OCI-LY3 (cell line): ENCODE data around the gene ARID3A.

Experiments used
- H2AFZ ChIP-seq: fragments of 200-600, 300-600 bp; shearing (Covaris generic); 2 replicates; pipeline ENCODE4 v1.6.0; 2014; ENCODE audit warnings: antibody characterized with exemption, low read depth, low read length
- H3K27ac ChIP-seq: fragments of 200-600, 300-600 bp; sonication (generic); 2 replicates; pipeline ENCODE4 v1.5.1; 2014; ENCODE audit warnings: mild to moderate bottlenecking, low read length, moderate library complexity, mixed read lengths
- H3K27me3 ChIP-seq: fragments of 200-600, 300-600 bp; sonication (generic); 2 replicates; pipeline ENCODE4 v1.6.1; 2014; ENCODE audit warnings: low read depth, low read length, mixed read lengths
- H3K36me3 ChIP-seq: fragments of 200-600, 300-600 bp; sonication (generic); replicated peaks from 2 replicates; pipeline ENCODE3; 2014; ENCODE audit warnings: low read depth, low read length, mixed read lengths
- H3K4me1 ChIP-seq: fragments of 300-600, 200-600 bp; sonication (generic); 2 replicates; pipeline ENCODE4 v1.6.1; 2014; ENCODE audit warnings: low read length, mixed read lengths
- H3K4me2 ChIP-seq: fragments of 200-600, 300-600 bp; sonication (generic); 2 replicates; pipeline ENCODE4 v1.6.1; 2014; ENCODE audit warnings: low read length, mixed read lengths
- H3K4me3 ChIP-seq: fragments of 300-600, 200-600 bp; sonication (generic); 2 replicates; pipeline ENCODE4 v1.5.1; 2014; ENCODE audit warnings: antibody characterized with exemption, mild to moderate bottlenecking, low read length, moderate library complexity
- H3K79me2 ChIP-seq: fragments of 300-600, 200-600 bp; shearing (Covaris generic); 2 replicates; pipeline ENCODE4 v1.6.1; 2014; ENCODE audit warnings: mild to moderate bottlenecking, low read length, mixed read lengths
- H3K9ac ChIP-seq: fragments of 300-600, 200-600 bp; shearing (Covaris generic); 2 replicates; pipeline ENCODE4 v1.6.0; 2014; ENCODE audit warnings: mild to moderate bottlenecking, low read length, moderate library complexity
- H3K9me3 ChIP-seq: fragments of 200-600, 300-600 bp; shearing (Covaris generic); 2 replicates; pipeline ENCODE4 v1.6.1; 2014; ENCODE audit warnings: low read length, mixed read lengths; ENCODE audit not compliant: insufficient read depth
- H4K20me1 ChIP-seq: fragments of 200-600, 300-600 bp; sonication (generic); 2 replicates; pipeline ENCODE4 v1.6.1; 2016; ENCODE audit warnings: low read length, mixed read lengths; ENCODE audit not compliant: insufficient read depth
- EZH2phosphoT487 ChIP-seq: fragments of 200-600 bp; shearing (Covaris generic); IDR thresholded peaks from 2 replicates; pipeline ENCODE4 v1.6.1; 2018; ENCODE audit warnings: antibody characterized with exemption, mixed run types, low read depth
- TF ChIP-seq, protein P1 (sequence below): fragments of 200-600, 300-600 bp; sonication (generic); IDR thresholded peaks from 2 replicates; pipeline ENCODE4 v1.5.1; 2014; ENCODE audit warnings: antibody characterized with exemption, low read length, low read depth

The ARID3A gene

DNA sequence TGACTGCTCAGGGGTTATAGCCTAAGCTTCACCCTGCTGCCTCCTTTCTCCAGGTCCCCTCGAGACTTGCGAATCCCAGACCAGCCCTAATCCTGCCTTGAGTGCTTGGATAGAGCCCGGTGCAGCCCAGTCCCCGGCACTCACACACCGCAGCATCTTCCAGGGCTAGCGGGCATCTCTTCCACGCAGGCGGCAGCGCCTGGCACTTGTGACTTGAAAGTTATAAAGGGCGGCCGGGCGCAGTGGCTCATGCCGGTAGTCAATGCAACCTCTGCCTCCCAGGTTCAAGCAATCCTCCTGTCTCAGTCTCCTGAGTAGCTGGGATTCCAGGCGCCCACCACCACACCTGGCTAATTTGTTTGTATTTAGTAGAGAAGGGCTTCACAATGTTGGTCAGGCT is 60.2 kb downstream of the ARID3A start:
- H3K27me3 ChIP-seq = no peaks in the 10 kb centered on the region
- H2AFZ ChIP-seq = no peak overlapping the region
- no peak overlapping the region for H3K27ac ChIP-seq
- no peak overlapping the region for H3K4me2 ChIP-seq
- no peaks in the 10 kb centered on the region for H4K20me1 ChIP-seq
- H3K9ac ChIP-seq = no peak overlapping the region
- H3K4me3 ChIP-seq = no peak overlapping the region
- H3K79me2 ChIP-seq = peaks cover 16% of the 10 kb centered on the region
- H3K36me3 ChIP-seq = peaks cover 24% of the 10 kb centered on the region
- H3K9me3 ChIP-seq = no peaks in the 10 kb centered on the region
- TF ChIP-seq EZH2phosphoT487 = no peak
- TF ChIP-seq, protein P1, sequence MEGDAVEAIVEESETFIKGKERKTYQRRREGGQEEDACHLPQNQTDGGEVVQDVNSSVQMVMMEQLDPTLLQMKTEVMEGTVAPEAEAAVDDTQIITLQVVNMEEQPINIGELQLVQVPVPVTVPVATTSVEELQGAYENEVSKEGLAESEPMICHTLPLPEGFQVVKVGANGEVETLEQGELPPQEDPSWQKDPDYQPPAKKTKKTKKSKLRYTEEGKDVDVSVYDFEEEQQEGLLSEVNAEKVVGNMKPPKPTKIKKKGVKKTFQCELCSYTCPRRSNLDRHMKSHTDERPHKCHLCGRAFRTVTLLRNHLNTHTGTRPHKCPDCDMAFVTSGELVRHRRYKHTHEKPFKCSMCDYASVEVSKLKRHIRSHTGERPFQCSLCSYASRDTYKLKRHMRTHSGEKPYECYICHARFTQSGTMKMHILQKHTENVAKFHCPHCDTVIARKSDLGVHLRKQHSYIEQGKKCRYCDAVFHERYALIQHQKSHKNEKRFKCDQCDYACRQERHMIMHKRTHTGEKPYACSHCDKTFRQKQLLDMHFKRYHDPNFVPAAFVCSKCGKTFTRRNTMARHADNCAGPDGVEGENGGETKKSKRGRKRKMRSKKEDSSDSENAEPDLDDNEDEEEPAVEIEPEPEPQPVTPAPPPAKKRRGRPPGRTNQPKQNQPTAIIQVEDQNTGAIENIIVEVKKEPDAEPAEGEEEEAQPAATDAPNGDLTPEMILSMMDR = no peak
- H3K4me1 ChIP-seq = peaks cover 20% of the 10 kb centered on the region

DNA sequence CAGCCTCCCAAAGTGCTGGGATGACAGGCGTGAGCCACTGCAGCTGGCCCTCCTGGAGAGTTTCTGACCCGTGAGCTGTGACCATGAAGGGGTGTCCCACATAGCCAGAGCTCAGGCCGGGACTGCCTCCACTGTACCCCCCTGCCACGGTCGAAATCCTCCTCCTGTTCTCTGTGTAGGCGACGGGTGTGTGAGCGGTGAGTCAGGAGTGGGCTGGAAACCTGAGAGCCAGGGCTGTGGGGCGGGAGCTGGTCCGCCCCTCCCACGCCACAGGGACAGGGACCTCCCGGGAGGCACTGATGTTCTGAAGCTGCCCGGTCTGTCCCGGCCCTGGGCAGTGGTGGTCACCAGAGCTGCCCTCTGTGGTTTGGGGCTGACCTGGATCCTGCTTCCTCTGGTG is 62.2 kb downstream of the ARID3A start:
- Histone ChIP-seq H3K9ac (no peak overlapping the region), H3K4me1 (peaks cover 17% of the 10 kb centered on the region)

DNA sequence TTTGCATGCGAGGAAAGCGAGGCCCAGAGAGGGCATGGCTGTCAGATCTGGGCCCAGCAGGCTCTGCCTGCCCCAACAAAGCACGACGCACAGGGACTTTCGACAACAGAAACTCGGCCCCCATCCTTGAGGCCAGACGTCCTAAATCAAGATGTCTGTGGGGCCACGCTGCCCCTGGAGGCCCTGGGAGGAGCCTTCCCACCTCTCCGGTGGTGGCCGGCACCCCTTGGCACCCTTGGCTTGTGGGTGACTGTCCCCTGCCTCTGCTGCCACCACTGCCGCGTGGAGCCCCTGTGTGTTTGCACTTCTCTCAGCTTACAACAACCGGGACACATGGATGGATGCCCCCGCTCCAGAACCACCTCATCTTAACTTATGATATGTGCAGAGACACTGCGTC is 62.7 kb downstream of the ARID3A start:
- Histone ChIP-seq H3K79me2 (peaks cover 16% of the 10 kb centered on the region), H3K36me3 (peaks cover 34% of the 10 kb centered on the region), H4K20me1 (no peaks in the 10 kb centered on the region)

More for the DNA sequence above, 62.2 kb downstream of the ARID3A start:
- Histone ChIP-seq H2AFZ (no peak overlapping the region), H3K27me3 (no peaks in the 10 kb centered on the region), H3K79me2 (peaks cover 16% of the 10 kb centered on the region), H3K27ac (no peak overlapping the region), H4K20me1 (no peaks in the 10 kb centered on the region), H3K9me3 (no peaks in the 10 kb centered on the region), H3K4me3 (no peak overlapping the region), H3K4me2 (no peak overlapping the region), H3K36me3 (peaks cover 34% of the 10 kb centered on the region)
- TF ChIP-seq EZH2phosphoT487 = no peak
- TF ChIP-seq, protein P1 = no peak

DNA sequence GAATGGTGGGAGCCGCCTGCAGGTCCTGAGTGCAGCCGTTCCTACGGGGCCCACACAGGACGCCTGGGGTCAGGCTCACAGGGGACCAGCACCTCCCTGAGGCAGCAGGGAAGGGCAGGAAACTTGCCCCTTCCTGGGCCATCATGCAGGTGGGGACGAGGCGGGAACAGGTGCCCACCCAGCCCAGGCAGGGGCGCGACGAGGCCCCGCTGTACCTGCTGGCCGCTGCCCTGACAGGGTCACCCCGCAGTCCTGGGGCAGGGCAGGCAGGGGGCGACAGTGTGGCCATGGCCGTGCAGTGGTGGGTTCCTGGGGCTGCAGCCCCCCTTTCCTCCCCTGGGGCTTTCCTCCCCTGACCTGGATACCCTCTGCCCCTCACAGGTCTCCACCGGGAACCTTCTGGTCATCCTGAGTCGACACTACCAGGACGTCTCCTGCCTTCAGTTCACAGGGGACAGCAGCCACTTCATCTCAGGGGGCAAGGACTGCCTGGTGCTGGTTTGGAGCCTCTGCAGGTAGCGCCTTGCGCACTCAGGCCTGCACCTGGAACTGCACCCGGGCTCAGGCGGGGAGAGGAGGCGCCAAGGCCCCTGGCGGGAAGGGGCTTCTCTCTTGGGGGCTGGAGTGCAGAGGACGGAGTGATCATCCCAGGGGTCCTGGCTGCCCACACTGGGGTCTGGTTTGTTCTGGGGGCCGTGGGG is 63.7 kb downstream of the ARID3A start:
- Histone ChIP-seq H4K20me1 (no peaks in the 10 kb centered on the region), H3K9me3 (no peaks in the 10 kb centered on the region), H3K27me3 (no peaks in the 10 kb centered on the region), H3K4me2 (no peak overlapping the region), H2AFZ (no peak overlapping the region), H3K36me3 (peaks cover 44% of the 10 kb centered on the region), H3K4me3 (no peak overlapping the region), H3K9ac (no peak overlapping the region), H3K4me1 (peaks cover 8% of the 10 kb centered on the region; the same call in 1 of the 2 replicates), H3K27ac (no peak overlapping the region), H3K79me2 (peaks cover 13% of the 10 kb centered on the region)
- TF ChIP-seq EZH2phosphoT487 = no peak
- TF ChIP-seq, protein P1 = peak; percentile 37

More for the DNA sequence above, 62.7 kb downstream of the ARID3A start:
- Histone ChIP-seq H3K27ac (no peak overlapping the region), H3K4me2 (no peak overlapping the region), H3K4me1 (peaks cover 13% of the 10 kb centered on the region), H3K4me3 (no peak overlapping the region), H3K27me3 (no peaks in the 10 kb centered on the region), H3K9ac (no peak overlapping the region), H2AFZ (no peak overlapping the region), H3K9me3 (no peaks in the 10 kb centered on the region)
- no peak for TF ChIP-seq EZH2phosphoT487
- TF ChIP-seq, protein P1 = no peak
